B cell (primary cell): Measurements from ENCODE around the gene TSPAN5.

ENCODE experiments used
- EZH2 ChIP-seq: IDR thresholded peaks from 2 replicates; pipeline ENCODE4 v1.6.1; 2012; ENCODE audit warnings: borderline replicate concordance, low read depth, mild to moderate bottlenecking, moderate library complexity, low read length; ENCODE audit not compliant: insufficient read depth, poor library complexity, severe bottlenecking
- TF ChIP-seq, protein P1 (sequence below): fragments of 200-600 bp; IDR thresholded peaks from one replicate; pipeline ENCODE4 v1.8.0; 2022; ENCODE audit warnings: antibody characterized with exemption, mild to moderate bottlenecking

DNA sequence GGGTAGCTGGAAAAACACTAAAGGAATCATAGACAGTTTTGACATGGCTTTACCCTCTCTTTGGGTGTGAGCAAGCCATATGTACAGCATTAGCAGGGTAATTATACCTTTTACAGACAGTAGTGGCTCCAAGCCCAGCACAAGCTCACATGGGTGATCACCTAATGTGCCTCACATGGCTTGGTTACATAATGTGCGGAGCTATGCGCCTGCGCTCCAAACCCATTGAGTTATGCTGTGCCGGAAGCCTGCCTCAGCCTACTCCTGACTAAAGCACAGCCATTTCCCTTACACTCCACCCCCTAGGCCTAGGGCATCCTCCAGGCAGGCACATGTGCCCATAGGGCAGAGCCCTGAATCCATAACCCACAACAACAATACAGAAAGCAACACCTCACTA is 6.5 kb upstream of the TSPAN5 start:
- TF ChIP-seq, protein P1, sequence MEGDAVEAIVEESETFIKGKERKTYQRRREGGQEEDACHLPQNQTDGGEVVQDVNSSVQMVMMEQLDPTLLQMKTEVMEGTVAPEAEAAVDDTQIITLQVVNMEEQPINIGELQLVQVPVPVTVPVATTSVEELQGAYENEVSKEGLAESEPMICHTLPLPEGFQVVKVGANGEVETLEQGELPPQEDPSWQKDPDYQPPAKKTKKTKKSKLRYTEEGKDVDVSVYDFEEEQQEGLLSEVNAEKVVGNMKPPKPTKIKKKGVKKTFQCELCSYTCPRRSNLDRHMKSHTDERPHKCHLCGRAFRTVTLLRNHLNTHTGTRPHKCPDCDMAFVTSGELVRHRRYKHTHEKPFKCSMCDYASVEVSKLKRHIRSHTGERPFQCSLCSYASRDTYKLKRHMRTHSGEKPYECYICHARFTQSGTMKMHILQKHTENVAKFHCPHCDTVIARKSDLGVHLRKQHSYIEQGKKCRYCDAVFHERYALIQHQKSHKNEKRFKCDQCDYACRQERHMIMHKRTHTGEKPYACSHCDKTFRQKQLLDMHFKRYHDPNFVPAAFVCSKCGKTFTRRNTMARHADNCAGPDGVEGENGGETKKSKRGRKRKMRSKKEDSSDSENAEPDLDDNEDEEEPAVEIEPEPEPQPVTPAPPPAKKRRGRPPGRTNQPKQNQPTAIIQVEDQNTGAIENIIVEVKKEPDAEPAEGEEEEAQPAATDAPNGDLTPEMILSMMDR = no peak
- no peak for TF ChIP-seq EZH2
